Measurements from ENCODE around the gene SVOP.

Gene SVOP

GRCh38 chr12:108980831-108981618 lies 39.8 kb downstream of the SVOP start:
- no peak for DNase-seq (ENCODE audit: low read depth, low spot score)
- H3K27ac ChIP-seq, result no peak overlapping the region

DNA sequence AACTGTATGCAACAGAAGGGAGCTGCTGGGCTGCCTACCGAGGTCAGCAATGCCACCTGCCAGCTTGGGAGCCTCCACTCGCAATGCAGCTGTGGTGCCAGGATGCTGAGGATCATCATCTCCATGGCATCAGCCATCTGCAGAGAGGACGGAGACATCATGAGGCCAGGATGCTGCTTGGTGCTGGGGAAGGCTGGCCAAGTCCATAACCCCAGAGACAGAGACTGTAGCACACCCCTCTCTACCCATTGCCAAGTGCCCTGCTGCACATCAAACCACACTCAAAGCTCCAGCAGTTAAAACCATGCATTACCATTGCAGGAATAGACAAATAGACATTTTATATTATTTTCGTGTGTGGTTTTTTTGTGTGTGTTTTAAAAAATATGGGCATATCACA lies 43.5 kb downstream of the SVOP start:
- no peak for DNase-seq (ENCODE audit: low read depth, low spot score)
- H3K27ac ChIP-seq, result no peak overlapping the region

DNA sequence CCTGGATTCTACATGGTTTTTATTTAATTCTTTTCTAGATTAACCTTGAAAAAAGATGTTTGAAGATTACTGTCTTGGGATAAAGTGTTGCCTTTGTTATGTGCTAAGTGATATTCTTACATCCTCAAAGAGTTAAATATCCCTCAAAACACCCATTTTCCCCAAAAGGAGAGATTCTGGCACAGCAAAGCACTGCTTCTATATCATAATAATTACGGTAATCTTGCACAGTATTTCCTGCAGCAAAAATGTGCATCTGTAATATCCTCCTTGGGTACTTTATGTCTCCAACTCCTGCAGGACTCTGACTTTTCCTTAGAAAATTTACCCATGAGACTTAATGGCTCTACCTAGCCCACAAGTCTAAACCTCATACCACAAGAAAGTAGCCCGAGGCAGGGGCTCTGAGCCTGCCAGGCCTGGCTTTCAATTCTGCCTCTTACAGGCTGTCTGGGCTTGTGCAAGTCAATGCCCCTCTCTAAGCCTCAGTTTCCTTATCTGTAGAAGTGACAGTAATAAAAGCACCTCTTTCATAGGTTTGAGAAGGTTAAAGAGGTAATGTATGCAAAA lies 45.8 kb downstream of the SVOP start:
- DNase-seq (ENCODE audit: low read depth, low spot score), result no peak
- H3K27ac ChIP-seq, result no peak overlapping the region

DNA sequence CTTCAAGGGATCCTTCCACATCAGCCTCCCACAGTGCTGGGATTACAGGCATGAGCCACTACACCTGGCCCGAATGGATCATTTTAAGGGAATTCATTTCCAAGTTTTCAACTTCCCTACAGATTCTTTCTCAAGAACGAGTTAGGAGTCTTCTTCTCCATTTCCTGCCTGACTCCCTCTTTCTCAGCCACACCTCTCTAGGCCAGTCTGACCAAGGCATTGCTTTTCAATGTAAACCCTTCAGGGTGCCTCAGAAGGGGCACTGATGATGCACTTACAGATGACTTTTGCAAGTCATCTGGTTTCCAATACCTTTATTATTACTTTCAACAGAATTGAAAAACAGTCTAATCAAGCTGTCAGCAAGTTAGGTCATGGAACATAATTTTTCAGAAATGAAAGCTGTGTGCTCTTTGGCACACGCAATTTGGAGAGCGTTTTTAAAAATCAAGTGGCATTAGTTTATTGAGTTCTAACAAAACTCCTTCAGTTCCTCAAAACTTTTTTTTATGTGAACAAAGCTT lies 47.2 kb downstream of the SVOP start:
- no peak overlapping the region for H3K27ac ChIP-seq
- DNase-seq (ENCODE audit: low read depth, low spot score), result no peak

DNA sequence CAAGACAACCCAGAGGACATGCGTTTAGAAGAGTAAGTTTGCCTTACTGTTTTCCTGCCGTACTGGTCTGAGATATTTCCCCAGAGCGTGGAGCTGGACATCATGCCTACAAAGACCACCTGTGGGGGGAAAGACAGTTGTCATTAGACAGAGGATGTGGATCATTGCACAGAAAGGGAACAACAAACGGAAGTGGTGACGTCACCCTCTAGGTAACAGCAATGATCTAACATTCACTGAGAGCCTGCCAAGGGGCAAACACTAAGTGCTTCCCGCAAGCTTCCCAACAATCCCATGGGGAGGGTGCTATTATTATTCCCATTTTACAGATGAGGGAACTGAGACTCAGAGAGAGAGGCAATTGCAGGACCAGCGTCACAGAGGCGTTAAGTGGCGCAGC lies 48.5 kb downstream of the SVOP start:
- no peak overlapping the region for H3K27ac ChIP-seq

DNA sequence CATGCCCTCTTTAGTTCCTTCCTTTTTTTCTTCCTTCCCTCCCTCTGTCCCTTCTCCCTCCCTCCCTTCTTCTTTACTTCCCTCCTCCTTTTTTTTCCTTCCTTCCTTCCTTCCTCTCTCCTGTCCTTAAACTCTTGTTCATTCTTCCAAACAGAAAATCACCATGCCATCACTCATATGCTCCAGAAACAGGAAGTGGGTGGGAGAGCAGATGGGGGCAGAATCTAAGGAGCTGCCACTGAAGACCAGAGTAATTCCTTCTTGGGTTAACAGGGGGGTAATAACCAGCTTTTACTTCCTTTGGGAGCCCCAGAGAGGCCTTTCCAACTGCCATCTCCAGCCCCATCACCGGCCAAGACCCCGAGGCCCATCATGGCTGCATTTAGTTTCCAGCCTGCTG lies 51.2 kb downstream of the SVOP start:
- no peak overlapping the region for H3K27ac ChIP-seq
- DNase-seq (ENCODE audit: low read depth, low spot score), result no peak

More for the DNA sequence above, 48.5 kb downstream of the SVOP start:
- DNase-seq (ENCODE audit: low read depth, low spot score), result no peak

DNA sequence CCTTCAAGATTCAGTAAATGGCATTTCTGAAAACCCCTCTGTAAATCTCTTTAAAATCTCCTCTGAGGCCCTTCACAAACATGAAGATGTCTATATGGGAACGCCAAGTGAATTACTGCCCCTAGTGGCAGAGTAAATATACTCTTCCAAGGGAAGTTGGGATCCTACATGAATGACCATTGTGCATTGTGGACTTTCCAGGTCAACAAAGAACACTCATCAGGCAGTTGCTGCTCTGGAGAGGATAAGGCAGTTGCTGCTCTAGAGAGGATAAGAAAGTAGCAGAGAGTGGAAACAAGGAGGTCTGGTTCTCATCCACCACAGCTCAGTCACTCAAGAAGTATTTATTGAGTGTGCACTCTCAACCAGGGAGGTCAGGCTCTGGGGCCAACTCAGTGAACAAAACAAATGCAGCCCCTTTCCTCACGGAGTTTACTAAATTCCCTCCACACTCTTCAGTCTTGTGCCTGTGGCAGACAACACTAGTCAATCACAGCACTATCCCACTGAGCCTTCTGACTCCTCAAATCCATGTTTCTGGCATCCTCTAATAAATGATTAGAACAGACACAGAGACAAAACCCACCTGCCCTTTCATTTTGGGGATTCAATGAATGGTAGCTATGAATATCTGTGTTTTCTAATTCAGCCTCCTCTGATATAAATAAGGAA lies 52.9 kb downstream of the SVOP start:
- no peak for DNase-seq (ENCODE audit: low read depth, low spot score)

GRCh38 chr12:108966378-108967151 lies 54.3 kb downstream of the SVOP start:
- H3K27ac ChIP-seq, result no peak overlapping the region
- no peak for DNase-seq (ENCODE audit: low read depth, low spot score)

More for the DNA sequence above, 52.9 kb downstream of the SVOP start:
- H3K27ac ChIP-seq, result no peak overlapping the region

- no peak for DNase-seq (ENCODE audit: low read depth, low spot score)
- H3K27ac ChIP-seq, result no peak overlapping the region
Observed at GRCh38 chr12:108965886-108966285, 55.0 kb downstream of the SVOP start.

DNA sequence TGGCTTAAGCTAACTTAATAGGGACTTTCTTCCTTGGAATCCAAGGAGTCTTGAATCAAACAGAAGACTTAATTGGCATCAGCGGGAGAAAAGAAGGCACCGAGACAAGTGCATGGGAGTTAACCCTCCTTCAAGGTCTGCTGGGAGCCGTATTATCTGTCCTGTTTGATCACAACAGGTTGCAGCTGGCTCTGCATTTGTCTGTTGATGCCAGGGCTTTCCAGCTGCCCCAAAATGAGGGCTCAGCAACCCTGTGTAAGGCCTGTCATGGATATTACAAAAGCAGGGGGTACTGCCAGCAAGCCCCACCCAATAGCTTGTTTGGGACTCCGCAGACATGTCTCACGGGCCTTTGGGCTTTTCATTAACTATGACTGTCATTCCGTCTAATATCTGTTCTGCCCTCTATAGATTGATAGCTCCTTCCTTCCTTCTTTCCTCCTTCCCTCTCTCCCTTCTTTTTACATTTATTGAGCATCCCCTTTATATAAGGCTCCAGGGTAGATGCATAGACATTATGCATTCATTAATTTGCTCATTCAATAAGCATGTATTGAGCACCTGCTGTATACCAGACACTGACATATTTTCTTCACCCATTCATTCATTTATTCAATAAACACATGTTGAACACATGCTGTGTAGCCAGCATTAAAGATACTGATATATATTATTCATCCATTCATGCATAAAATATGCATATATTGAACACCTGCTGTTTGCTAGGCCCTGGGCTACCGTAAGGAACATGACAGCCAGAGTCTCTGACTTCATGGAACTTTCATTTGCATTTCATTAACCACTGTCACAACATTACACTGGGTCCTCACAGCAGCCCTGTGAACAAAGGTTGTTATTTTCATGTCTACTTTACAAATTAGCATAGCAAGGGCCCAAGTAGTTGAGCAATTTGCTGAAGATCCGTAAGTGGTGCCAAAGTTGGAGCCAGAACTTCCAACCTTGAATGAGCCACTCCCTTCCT lies 56.2 kb downstream of the SVOP start:
- DNase-seq (ENCODE audit: low read depth, low spot score), result no peak
- H3K27ac ChIP-seq, result no peak overlapping the region

DNA sequence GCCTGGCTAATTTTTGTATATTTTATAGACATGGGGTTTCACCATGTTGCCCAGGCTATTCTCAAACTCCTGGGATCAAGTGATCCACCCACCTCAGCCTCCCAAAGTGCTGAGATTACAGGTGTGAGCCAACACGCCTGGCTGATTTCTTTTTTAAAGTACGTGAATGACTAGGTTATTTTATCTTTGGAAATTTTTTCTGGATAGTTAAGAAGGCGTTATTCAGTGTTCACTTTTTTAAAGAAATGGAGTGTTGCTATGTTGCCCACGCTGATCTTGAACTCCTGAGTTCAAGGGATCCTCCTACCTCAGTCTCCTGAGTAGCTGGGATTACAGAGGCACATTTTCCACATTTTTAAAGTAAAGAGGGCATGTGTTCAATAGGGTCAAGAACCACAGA lies 58.6 kb downstream of the SVOP start:
- no peak overlapping the region for H3K27ac ChIP-seq
- DNase-seq (ENCODE audit: low read depth, low spot score), result no peak

DNA sequence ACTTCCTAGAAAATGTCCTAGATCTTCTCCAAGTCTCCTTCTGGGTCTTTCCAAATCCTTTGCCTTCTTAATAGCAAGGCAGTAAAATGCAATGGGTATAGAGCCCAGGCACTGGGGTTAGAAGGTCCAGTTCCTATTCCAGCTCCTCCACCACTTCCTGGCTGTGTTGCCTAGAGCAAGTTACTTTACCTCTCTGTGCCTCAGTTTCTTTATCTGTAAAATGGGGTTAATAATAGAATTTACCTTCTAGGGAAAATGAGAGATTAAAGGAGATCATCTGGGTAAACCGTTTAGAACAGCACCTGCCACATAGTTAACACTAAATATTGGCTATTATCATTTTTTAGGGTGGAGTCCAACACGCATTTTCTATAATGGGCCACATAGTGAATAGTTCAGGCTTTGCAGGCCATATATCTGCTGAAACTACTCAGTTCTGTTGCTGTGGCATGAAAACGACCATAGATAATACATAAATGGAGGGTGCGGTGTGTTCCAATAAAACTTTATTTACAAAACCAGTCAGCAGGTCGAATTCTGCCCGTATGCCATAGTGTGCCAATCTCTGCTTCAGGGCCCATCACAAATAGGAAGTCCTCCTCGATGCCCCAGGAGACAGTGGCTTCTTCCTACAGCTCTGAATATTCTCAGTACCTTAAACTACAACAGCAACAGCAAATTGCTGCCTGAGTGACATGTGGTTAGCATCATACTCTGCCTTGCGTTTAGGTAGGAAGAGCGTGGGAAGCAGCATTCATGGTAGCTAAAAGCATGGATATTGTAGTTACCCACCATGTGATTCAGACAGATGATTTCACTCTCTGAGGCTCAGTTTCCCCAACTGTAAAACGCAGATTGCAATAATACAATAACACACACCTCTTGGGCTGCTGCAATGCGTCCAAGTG lies 60.9 kb downstream of the SVOP start:
- DNase-seq (ENCODE audit: low read depth, low spot score), result no peak
- no peak overlapping the region for H3K27ac ChIP-seq

DNA sequence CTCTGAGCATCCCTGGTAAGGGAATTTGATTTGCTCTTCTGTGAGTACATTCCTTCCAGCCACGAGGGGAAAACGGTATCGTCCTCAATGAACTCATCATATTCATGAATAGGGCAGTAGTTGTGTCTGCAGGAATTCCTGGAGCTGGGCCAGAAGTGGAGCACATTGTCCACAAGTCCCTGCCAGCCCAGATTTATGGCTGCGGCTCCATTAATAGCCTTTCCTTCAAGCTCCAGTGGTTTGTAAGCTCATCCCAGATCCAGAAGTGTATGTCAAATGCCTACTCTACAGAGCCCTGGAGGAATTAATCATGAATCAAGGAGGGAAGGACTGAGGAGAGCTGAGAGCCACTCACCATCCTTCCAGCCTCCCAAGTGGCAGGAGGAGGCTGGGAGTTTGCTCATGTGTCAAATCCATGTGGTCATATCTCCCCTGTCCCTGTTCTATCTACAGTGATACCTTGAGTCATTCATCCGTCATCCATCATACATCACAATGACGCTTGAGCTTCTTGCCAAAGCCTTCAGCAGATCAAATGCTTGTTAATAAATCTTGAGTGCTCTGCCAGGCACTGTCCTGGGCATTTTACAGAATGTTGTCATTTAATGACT lies 65.5 kb downstream of the SVOP start:
- no peak overlapping the region for H3K27ac ChIP-seq
- peak; percentile 53 for DNase-seq (ENCODE audit: low read depth, low spot score)

GRCh38 chr12:108950991-108951739 lies 69.7 kb downstream of the SVOP start:
- peak; percentile 22 for DNase-seq (ENCODE audit: low read depth, low spot score)
- peak overlapping the region; percentile 47 for H3K27ac ChIP-seq

DNA sequence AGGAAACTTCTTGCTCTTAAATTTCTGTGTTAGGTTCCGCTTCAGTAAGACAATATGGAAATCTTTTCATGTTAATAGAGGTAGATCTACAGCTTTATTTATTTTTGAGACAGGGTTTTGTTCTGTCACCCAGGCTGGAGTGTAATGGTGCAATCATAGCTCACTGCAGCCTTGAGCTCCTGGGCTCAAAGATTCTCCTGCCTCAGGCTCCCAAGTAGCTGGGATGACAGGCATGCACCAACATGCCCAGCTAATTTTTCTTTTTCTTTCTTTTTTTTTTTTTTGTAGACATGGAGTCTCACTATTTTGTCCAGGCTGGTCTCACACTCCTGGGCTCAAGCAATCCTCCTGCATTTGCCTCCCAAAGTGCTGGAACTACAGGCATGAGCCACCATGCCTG lies 70.9 kb downstream of the SVOP start:
- peak overlapping the region; percentile 47 for H3K27ac ChIP-seq
- no peak for DNase-seq (ENCODE audit: low read depth, low spot score)

GRCh38 chr12:108948367-108948766 lies 72.5 kb downstream of the SVOP start:
- H3K27ac ChIP-seq, result no peak overlapping the region
- DNase-seq (ENCODE audit: low read depth, low spot score), result no peak

- no peak for DNase-seq (ENCODE audit: low read depth, low spot score)
- H3K27ac ChIP-seq, result no peak overlapping the region
Observed at GRCh38 chr12:108947097-108947496, 73.8 kb downstream of the SVOP start.

Measured in epithelial cell of prostate (primary cell).